GM21381 (cell line): Measurements from ENCODE around the gene GALNT9.
"Not testable (repeated sequence)": the region's sequence is repeated elsewhere in the genome, so short reads cannot be mapped to it uniquely, and the experiment has no call there.

Source experiments
- ATAC-seq: cut with Tn5 transposase; IDR thresholded peaks from one replicate; pipeline ENCODE4 v1.9.1; 2021; ENCODE audit warnings: mild to moderate bottlenecking, moderate library complexity; ENCODE audit not compliant: unreplicated experiment

The GALNT9 gene

GRCh38 chr12:132237772-132238487 lies 91.5 kb downstream of the GALNT9 start:
- no peak for ATAC-seq

DNA sequence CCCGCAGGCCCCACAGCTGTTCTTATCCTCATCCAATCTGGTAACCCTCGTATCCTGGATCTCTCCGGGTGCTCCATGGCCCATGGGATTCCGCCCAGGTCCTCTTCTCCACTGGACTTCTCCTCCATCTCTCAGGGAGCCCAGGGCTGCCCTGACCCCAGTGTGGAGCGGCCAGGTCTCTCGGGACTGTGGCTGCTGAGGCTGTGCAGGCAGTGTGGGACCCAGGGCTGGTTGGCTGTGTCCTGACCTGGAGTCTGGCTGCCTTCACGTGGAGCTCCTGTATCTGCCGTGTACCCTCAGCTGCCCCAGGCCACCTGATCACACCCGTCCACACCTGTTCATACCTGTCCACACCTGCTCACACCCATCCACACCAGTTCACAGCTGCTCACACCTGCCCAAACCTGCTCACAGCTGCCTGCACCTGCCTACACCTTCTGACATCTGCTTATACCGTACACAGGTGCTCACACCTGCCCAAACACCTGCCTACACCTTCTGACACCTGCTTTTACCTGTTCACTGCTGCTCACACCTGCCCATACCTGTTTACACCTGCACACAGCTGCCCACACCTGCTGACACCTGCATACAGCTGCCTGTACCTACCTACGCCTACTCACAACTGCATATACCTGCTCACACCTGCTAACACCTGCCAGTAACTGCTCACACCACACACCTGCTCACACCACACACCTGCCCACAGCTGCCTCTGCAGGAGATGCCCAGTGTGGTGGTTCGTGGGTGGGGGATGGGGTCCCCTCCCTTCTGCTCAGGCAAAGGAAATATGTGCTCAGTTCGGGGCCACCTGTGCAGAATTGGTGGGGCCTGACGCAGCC lies 92.2 kb downstream of the GALNT9 start:
- no peak for ATAC-seq

DNA sequence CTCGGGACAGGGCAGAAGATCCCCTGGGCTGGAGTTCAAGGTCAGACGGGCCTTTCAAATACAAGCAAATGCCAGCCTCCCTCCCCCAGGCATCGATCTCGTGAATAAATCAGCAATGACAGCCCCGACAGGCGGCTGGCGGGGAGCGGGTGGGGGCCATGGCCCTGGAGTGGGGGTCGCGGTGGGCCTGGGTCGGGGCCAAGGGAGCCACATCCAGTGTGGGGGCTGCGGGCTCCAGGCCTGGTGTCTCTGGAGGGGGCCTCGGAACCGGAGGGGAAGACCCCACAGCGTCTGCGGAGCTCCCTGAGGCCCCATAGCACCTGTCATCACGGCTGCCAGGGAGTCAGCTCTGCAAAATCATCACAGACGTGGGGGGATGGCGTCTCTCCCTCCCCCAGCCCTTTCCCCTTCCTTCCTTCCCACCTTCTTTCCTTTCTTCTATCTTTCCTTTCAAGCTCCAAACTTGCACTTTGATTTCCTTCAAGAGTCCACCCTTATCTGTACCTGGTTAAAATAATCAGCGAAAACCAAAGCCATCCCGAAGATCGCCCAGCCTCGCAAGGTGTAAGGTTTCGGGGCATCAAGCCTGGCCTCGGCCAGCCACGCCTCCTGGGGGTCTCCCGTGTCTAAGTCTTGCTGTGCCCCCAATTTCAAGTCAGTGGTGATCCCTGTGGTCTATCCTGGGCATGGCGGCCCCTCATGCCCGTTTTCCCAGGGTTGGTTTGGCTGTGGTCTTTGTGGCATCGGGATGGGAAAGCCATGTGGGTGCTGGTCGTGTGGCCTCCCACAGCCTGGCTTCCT lies 93.1 kb downstream of the GALNT9 start:
- no peak for ATAC-seq

GRCh38 chr12:132235116-132235820 lies 94.1 kb downstream of the GALNT9 start:
- no peak for ATAC-seq

GRCh38 chr12:132230381-132230780 lies 99.0 kb downstream of the GALNT9 start:
- no peak for ATAC-seq

- no peak for ATAC-seq
These were observed 99.5 kb downstream of the GALNT9 start for GRCh38 chr12:132229926-132230325.

- ATAC-seq = no peak
These were observed 100.1 kb downstream of the GALNT9 start for GRCh38 chr12:132229193-132229760.

DNA sequence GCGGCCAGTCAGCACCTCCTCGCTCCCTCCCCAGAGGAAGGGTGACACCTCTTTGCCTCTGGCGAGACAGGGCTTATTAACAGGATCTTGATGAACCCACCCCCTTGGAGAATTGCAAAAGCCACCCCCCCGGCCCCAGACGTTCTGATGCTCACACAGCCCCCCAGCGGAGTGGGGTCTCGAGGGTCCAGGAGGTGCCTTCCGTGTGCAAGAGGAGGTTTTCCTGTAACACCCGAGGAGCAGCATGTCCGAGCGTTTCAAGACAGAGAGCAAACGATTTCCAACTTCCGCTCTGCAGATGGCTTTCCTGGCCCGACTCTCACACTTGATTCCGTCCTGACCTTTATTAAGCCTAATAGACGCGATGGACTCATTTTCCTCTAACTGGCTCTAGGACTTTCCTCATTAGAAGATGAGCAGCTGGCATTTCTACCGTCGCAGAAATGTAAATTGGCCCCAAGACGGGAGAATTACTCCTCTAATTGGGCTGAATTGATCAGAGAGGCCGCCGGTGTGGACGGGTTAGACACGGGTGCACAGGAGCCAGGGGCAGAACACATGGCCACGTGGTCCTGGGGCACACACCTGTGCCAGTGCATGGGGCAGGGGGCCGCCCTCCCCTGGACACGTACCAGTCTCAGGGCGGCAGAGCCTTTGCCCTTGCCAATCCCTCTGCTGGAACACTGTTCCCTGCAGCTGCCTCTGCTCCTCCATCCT lies 100.8 kb downstream of the GALNT9 start:
- ATAC-seq = no peak

GRCh38 chr12:132227782-132228475 lies 101.5 kb downstream of the GALNT9 start:
- no peak for ATAC-seq

DNA sequence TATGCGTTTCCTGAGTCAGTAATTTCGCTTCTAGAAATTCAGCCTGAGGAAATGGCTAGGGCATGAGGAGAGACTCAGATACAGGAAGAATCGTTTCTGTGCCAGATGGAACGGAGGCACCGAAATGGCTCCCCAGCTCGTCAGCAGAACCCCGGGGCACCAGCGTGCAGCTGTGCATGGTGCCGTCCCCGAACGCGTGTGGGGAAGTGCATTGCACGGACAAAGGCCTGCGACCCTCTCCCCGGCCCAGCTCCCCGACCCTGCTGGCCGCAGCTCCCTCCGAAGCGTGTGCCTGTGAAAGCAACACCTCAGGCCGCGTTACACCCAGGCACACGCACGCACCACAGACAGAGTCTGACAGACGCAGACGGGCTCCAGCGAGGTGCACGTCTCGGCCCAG lies 102.3 kb downstream of the GALNT9 start:
- no peak for ATAC-seq

DNA sequence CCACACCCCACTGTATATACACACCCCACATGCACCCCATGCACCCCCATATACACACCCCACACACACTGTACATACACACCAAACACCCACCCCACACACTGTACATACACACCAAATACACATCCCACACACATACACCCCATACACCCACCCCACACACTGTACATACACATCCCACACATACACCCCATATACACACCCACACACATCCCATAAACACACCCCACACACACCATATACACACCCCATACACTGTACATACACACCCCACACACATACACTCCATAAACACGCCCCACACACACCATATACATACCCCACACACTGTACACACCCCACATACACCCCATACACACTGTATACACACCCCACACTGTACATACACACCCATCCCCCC lies 102.8 kb downstream of the GALNT9 start:
- no peak for ATAC-seq

DNA sequence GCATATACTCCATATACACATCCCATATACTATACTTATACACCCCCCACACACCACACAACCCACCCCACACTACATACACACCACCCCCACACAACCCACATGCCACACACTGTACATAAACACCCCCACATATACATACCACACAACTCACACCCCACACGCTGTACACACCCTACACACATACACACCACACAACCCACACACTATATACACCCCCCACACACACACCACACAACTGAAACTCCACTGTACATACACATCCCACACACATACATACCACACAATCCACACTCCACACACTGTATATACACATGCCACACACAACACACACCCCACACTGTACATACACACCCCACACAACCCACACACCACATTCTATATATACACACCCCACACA lies 104.2 kb downstream of the GALNT9 start:
- no peak for ATAC-seq

DNA sequence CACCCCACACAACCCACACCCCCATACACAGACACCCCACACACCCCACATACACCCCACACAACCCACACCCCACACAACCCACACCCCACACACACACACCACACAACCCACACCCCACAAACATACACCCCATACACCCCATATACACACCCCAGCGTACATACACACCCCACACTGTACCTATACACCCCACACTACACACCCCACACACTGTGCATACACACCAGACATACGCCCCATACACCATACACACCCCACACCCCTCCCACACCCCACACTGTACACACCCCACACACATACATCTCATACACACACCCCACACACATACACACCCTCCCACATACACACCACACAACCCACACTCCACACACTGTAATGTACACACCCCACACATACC lies 104.9 kb downstream of the GALNT9 start:
- no peak for ATAC-seq

GRCh38 chr12:132222808-132223173 lies 106.6 kb downstream of the GALNT9 start:
- ATAC-seq = no peak

DNA sequence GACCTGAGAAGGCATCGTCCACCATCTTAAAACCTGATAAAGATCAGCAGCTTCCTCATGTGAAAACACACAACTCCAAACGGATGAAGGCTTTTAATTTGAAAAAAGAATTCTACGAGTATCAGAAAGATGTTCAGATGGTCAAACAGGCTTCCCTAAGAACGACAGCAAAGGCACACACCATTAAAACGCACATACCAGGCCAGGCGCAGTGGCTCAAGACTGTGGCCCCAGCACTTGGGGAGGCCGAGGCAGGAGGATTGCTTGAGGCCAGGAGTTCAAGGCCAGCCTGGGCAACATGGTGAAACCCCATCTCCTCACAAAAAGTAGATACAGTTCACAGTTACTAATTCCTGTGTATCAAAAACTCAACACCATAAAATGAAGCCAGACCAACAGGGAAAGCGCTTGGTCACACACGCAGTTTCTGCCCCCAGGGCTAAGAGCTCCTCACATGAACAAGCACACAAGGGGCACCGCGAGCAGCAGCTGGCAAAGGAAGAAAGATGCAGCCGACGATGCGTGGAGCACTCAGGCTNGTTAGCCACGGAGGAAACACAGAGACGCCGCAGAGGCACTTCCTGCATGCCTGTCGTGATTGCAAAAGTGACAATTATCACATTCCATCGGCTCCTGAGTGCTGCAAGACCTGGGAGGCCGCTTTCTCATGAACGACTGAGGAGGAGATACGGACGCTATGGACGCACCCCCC lies 107.1 kb downstream of the GALNT9 start:
- no peak for ATAC-seq

GRCh38 chr12:132219761-132220160 lies 109.6 kb downstream of the GALNT9 start:
- not testable (repeated sequence) for ATAC-seq

GRCh38 chr12:132219323-132219722 lies 110.1 kb downstream of the GALNT9 start:
- no peak for ATAC-seq

DNA sequence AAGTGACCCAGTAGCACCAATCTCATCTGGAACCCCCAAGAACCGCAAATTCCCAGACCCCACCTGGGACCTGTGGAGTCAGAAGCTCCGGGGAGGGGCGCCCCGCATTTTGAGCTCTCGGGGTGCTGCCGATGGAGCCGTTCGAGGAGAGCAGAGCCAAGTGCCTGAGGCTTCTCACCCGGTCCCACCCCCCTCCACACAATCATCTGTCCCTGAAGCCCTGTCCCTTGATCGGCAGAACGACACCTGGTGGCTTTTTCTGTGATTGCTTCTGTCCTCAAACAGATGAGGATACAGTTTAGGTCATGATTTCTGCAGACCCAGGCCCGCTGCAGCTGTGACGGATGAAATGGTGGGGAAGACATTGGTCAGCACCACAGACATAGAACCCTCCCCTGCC lies 110.5 kb downstream of the GALNT9 start:
- ATAC-seq = no peak

DNA sequence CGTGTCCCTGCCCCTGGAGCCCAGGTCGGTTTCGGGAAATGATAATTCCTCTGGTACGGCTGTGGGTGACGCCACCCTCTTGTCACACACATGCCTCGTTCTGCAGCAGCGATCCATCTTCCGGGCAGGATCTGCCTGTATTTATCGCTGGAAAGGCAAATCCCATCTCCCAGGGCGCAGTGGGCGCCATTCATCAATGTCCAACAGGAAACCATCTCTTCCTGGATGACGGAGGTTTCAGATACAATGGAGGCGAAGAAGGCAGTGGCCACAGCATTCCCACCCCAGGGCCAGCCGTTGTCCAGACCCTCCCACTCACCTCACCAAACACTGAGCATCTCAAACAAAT lies 110.9 kb downstream of the GALNT9 start:
- no peak for ATAC-seq
